Measurements from ENCODE around the gene RTP2.

Gene RTP2

DNA sequence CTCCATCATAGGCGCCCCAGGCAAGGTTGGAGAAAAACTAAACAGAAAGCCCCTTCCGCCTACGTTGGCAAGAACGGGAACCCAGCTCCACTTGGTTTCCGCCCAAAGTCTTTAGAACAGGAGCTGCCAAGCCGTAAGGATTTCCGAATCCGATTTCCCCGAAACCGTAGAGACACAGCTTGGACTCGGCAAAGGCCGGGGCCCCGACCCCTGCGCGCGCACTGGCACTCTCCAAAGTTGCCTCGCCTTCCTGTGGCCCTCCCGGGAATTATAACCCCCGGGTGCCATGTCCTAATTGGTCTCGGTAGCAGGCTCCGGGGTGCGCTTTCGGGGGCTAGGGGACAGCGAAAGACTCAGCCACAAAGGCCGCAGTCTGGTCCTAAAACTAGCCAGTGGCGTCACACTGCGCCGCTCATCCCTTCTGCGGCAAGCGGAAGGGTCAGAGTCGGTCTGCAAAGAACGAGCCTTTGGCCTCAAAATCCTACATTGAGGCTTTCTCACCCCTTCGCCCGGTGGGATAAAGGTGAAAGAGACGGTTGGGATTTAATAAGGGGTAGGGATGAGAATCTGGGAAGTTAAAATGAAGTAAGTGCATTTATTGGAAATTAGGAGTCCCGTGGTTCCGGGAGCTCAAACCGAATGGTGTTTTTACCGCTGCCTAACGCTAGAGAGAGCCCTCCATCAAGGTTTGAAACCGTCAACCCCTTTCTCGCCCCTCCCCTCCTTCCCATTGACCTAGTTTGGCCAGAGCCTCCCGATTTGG is 36.2 kb upstream of the RTP2 start:
- peak; percentile 82 for DNase-seq

DNA sequence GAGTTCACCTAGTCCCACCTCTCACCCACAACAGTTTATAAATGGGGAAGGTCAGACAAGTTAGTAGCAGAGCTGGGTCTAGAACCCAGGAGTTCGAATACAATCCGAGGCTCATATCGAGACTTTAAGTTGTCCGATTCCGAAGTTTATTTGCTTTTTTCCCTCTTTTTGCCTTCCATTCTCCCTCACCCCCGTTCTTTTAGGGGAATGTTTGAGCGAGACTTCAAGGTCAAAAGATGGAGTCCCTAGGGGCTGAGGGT is 35.6 kb upstream of the RTP2 start:
- DNase-seq: no peak

DNA sequence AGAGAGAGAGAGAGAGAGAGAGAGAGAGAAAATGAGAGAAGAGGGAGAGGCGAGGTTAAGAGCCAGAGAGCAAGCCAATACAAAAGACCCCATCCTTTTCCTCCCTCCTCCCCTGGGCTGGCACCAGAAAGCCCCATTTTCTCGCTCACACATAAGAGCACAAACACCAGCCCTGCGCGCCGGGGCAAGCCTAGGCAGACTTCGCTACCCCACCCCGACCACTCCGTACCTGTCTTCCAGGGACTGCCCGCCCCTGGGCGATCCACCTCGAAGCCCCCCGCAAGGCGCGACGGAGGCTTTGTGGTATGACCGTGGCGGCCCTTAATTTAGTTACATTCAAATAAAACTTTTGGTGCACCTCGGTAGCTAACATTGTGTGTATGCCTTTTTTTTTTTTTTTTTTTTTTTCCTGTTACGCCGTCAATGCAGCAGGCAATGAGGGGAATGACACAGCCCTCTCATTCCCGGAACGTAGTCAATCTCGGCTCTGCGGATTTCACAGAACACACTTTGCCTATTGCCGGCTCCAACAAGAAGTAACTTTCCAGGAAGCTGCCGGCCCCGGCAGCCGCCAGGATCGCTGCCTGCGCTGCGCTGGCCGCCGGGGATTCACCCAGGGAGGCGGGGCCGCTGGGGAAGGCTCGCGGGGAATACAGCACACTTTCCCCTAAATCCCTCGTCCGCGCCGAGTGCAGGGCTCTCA is 35.2 kb upstream of the RTP2 start:
- DNase-seq: peak; percentile 62

DNA sequence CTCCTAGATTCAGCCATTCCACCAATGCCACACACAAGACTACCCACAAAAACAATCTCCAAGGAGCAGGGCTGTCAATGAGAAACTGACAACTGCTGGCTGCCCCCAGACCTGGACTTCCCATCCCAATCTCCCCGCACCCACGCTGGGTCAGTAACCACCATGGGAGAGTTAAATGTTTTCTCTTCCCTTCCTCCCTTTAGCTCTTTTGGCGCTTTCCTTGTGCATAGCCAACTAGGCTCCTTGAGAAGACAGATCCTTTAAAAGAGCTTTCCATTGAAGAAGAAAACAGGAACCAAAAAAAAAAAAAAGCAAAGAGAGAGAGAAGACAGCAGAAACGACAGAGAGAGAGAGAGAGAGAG is 34.6 kb upstream of the RTP2 start:
- no peak for DNase-seq

DNA sequence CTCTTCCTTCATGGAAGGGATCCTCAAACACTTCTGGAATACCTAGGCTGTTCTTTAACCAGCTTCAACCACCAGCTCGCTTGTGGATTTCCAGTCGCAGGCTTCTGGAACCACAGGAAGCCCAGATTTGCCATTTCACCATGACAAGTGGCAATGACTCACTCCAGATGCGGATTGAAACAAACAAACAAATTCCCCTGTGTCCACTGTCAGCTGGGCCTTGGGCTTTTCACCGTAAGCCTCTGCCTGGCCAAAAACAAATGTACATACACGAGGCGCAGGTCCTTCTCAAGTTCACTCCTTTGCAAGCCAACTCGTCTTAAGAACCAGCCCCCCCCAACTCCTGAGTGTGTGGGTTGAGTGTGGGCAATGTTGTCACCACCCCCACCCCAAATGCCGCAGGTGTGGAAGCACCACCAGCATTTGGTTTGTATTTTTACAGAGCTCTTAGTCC is 34.1 kb upstream of the RTP2 start:
- DNase-seq: no peak

DNA sequence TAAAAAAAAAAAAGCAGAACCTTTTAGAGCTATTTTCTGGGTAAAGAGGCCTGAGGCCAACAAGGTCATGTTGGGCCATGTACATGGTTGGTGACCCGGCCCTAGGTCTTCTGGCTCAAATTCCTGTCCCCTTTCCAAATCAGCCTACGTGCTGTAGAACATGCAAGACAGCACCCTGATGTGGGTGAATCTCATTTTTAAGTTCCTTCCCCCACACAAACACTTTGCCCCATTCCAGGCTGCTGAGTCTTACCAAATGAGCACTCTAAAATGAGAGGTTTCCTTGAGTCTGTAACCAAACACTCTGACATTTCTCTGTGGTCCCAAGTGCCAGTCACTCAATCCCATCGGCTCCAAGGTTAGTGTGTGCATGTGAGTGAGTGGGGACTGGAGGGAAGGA is 33.5 kb upstream of the RTP2 start:
- no peak for DNase-seq

DNA sequence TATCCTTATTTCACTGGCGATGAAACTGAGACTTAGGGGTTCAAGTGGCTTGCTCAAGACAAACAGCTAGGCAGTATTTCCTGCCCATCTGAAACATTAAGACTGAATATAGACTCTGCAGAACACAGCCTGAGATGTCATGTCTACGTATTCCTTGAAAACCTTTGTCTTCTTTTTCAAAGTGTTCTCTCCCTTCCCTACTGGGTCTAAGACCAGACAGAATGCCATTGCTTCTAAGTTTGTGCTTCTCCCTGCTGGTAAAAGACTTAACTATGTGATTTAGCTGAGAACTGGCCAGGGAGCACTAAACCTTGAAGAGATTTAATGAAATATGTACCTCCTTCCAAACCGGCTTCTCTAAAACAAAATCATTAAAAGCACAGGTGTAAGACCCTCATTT is 33.0 kb upstream of the RTP2 start:
- no peak for DNase-seq

DNA sequence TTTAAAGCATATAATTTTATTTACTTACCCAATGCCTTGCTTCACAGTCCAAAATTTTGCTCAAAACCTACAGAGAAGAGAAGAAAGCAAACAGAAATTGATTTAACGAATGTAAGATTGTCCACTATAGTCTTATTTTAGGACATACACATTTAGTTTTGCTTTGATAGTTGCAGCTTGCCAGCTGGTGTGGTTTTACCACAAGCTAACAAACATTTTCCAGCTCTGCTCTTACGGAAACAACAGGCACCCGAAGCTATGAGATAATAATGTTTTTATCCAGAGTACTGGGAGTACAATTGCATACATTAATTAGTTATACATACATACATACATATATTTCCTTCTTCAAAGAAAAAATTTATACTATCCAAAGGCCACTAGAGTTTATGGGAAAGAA is 32.5 kb upstream of the RTP2 start:
- DNase-seq: no peak

DNA sequence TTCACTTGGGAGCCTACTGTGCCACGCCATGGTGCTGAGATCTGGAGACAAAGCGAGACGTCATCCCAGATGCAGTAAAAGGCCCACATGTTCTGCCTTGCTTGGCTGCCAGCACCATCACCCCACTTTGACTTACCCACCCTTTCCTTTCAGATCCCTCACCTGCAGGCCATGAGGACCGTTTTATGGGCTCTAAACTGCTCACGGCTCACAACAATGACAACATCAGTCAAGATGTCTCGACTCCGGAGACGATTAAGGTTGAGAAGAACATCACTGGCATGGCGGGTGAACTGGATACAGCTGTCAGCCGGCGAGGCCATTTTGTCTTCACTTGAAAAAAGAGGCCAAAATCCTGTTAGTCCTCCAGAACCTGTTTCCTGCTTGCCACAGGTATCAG is 31.0 kb upstream of the RTP2 start:
- DNase-seq: no peak

DNA sequence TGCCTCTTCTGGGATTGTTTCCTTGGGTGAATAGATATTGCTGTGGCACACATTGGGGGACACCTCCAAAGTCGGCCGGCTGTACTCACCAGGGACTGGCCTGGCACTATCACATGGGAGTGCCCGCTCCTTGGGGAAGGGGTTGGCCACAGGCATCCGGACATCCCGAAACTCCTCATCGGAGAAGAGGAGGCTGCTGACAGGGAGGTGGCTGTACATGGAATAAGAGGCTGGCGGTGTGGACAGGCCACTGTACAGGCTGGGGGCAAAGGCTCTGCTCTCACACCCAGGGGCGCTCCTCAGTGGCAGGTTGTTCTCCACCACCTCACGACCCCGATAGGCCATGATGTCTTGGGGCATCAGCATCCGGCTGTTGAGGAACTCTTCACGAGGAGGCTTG is 27.2 kb upstream of the RTP2 start:
- no peak for DNase-seq

DNA sequence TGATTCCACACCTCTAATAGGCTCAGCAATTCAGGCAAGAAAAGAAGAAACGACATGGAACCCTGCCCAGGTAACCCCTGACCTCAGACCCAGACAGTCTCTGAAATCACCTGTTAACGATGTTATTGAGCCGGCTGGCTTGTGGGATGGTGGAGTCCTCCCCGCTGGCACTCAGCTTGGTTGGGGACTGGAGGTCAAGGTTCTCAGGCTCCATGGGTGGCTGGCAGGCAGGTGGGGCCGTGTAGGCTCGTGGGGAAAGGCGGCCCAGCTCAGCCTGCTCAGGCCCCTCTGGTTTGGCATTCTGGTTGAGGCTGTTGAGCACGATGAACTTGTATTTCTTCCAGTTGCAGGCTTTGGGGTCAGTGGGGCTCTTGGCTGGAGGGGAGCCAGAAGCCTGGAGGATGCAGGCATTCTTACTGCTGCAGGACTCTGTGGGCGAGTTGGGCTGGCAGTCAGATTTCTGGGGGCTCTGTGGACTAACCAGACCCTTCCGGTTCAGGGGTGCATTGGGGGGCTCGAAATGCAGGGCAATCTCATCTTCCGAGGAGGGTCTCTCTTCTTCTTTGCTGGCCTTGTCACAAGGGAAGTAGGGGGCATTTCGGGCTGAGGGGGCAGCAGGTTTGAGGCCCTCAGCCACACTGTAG is 26.7 kb upstream of the RTP2 start:
- no peak for DNase-seq

DNA sequence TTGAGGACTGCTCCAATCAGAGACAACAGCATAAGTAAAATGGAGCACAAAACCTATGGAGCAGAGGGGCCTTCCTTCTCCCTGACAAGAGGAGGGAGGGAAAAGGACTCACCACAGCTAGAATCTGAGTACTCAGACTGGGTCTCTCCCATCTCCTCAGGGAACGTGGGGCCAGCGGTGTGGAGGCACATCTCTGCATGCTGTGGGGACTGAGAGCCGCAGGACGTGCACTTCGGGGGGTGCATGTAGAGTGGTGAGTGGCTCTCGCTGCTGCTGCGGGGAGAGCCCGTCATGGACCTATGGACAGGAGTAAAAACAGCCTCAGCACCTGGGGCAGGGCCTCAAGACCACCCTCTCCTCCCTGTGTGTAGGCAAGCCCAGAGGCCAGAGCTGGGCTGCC is 25.9 kb upstream of the RTP2 start:
- no peak for DNase-seq

DNA sequence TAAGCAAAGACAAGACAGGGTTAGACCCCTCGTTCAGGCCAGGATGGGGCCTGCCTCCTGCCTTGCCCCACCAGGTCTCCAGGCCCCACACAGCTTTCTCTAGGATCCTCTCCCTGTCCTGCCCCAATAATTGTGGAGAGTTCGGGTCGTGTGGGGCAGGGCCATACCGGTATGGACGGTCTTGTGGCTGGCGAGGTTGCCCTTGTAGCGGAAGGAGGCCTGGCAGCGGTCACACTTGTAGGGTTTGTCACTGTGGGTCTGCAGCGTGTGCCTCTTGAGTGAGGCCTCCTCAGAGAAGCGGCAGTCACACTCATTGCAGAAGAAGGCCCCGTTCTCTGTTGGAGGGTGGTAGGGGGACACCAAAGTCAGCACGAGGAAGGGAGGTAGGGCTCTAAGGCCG is 24.2 kb upstream of the RTP2 start:
- no peak for DNase-seq

DNA sequence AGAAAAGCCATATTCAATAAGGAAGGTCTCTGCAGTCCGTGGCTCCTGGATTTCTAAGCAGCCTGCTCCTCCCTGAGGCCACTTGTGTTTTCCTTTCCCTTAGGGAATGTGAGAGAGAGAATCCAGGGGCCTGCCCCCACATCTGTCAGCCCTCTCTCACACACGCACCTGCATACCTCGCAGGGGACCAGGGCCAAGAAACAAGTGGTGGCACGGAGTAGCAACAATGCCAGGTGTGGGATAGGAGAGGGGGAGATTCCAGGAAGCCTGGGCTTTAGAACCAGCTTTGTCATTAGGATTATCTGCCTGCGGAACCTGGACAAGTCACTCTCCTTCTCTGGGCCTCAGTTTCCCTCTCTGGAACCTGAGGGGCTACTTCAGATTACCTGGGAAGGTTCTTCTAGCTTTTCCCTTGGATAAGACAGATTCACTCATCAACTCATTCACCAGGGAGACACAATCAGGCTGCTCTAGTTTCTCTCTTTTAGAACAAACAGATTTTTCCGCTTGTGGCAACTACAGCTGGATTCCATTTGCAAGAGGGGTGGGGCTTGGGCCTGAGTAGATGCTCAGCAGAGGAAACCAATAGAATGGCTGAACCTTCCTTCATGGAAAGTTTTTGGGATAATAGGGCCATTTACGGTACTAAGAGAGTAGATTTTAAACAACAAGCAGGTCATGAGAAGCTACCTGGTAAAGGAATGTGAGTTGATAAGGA is 23.5 kb upstream of the RTP2 start:
- DNase-seq: no peak

DNA sequence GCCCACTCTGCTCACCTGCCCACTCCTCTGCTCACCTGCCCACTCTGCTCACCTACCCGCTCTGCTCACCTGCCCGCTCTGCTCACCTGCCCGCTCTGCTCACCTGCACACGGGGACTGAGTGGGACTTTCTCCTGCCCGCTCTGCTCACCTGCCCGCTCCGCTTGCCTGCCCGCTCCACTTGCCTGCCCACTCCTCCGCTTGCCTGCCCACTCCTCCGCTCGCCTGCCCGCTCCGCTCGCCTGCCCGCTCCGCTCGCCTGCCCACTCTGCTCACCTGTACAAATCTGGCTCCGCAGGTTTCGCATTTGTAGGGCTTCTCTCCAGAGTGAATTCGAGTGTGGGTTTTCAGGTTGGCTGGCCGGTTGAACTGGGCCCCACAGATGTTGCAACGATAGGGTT is 22.9 kb upstream of the RTP2 start:
- no peak for DNase-seq

DNA sequence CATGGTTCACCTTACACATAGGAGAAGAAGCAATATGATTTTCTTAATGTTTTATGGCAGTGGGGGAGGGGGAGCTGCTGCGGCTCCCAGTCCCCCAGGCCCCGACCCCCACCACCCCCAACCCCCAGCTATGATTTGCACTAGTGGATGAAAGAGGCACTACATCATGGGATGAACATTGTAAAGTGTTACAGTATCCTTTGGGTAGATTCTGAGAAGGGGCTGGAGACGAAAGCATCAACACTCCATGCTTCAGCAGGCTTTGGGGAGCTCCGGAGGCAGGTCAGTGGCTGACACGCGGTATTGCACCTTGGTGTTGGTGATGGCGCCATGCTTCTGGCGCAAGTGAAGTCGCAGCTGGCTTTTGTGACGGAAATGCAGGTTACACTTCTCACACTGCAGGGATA is 19.9 kb upstream of the RTP2 start:
- no peak for DNase-seq

DNA sequence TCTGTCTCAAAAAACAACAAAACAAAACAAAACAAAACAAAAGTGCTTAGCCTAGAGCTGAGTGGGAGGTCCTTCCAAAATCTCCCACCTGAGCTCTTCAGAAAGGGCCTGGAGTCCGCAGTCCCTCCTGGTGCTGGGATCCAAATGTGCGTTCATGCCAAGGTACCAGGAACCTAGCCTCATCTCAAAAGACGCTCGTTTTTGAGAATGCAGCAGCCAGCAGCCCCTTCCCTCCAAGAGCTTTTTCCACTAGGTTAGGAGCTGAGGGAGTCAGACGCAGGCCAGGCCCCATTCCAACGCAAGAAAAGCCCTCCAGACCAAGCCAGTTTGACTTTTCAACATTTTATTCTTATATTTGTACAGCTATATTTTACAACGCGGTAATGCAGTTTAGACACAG is 18.7 kb upstream of the RTP2 start:
- DNase-seq: no peak

DNA sequence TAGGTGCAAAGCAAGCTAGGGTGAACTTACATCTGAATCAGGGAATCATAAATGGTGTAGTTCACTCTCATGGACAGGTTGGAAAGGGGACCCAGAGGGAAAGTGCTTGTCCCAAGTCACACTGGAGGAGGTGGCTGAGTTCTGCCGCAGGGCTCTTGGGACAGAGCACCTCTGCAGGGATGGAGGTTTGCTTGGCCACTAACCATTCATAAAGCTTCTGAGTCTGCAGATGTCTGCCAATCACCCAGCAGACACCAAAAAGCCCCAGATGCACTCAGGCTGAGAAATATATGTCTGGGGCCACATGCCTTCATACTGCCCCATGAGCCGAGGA is 17.9 kb upstream of the RTP2 start:
- no peak for DNase-seq

DNA sequence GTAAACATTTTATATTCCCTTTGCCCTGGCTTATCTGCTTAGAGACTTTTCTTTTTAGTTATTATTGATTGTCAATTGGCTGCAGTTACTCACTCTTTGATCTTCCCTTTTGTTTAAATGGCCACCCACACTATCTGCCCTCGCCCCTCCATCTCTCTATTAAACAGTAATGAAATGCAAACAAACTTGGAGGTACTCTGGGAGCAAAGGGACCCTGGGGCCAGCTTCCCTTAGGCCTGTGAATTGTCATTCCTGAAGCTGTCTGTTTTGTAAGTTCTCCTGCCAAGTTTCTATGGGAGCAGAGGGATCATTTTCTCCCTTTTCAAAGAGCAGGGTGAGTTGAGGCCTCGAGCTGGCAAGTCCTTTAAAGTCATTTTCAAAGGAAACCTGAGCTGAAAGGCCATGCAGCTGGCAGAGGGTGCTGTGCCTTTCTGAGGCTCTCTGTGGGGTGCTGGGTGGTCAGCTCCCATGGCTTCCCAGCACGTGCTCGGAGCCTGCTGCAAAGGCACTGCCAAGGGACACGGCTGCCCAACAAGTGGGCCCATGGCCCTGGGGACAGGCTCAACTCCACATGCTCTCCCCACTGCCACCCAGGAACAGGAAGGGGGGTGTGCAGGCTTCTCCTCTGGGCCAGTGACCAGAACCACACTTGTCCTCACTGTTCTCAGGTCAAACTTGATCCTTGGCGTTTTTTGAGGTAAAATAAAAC is 17.4 kb upstream of the RTP2 start:
- no peak for DNase-seq

DNA sequence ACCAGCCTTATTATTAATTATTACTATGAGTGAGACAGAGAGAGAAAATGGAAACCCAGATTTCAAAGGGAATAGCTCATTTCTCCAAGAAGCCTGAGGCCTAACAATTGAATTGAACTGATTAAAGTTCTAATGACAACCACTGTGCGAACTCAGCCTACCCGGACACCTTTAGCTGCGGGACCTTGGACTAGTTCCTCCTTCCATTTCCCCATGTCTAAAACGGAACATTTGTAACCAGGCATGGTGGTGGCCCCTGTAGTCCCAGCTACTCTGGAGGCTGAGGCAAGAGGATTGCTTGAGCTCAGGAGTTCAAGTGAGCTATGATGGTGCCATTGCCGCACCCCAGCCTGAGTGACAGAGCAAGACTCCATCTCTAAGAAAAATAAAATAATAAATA is 16.4 kb upstream of the RTP2 start:
- DNase-seq: no peak

DNA sequence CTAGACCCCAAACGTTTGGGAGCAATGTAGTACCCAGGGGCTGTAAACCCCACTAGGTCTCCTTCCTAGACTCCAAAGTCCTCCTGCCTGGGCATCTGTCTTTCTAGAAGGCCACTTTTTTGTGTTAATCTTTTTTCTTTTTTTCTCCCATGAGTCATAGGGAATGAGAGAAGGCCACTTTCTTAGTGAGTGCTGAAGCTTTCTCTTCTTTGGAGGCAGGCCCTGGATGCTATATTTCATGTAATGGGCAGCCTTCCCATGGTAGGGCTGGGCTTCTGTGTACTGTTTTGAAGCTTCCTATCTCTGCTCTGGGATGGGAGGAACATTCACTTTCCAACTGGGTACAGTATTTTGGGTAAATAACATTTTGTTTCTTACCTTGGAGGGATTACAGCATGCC is 15.2 kb upstream of the RTP2 start:
- no peak for DNase-seq

DNA sequence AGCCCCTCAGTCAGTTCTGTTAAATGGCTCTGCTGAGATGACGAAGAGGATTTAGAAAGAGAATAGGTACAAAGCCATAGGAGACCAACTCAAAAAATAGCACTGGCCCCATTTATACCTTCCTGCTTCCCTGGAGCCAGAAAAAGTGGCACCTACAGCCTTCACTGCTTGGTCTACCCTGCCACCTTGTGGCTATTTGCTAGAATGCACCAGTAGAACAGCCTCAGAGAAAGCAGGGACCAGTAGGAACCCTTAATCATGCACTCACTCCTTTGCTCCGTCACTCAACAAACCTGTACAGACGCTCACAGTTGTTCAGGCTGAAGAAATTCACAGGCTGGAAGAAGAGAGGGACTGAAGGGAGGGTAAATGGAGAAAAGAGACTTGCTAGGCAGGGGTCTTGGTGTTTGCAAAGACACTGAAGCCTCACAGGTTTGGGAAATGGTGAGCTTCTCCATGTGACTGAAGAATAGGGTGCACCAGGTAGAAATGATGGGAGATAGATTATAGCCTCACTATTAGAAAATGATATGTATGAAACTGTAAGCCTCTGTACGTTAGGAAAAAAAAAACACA is 12.1 kb upstream of the RTP2 start:
- DNase-seq: peak; percentile 82

DNA sequence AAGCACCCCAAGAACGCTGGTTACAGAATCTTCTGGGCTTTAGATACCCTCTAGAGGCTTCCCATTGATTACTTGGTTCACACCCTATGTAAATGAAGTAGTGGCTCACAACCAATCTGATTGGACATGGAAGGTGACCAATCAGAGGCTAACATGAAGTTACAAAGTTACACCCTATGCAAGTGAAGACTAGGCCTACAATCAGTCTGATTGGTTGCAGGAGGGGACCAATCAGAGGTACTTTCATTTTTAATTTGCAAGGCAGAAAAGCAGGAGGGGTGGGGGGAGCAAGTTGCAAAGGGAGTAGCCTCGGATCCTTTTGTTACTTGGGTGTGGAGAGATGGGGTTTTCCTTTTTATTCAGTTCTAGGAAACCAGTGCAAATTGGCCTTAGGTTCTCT is 11.1 kb upstream of the RTP2 start:
- no peak for DNase-seq

Measured in activated CD4-positive, alpha-beta T cell treated with anti-CD3 and anti-CD28 coated beads for 48 hours (primary cell).